ENCODE measurements around the gene B4GALNT2. TPM values are rescaled to one million over a fixed set of nuclear protein-coding genes. Genes with fewer than 3 reads are reported as not detected.
"Not testable (repeated sequence)": the region's sequence is repeated elsewhere in the genome, so short reads cannot be mapped to it uniquely, and the experiment has no call there.

The B4GALNT2 gene
- total and polyA plus RNA-seq, 2 donors (not counting 3 experiments of a cell fraction or from before 2014, with no cell fraction given): 0.11 TPM; not detected in 1

DNA sequence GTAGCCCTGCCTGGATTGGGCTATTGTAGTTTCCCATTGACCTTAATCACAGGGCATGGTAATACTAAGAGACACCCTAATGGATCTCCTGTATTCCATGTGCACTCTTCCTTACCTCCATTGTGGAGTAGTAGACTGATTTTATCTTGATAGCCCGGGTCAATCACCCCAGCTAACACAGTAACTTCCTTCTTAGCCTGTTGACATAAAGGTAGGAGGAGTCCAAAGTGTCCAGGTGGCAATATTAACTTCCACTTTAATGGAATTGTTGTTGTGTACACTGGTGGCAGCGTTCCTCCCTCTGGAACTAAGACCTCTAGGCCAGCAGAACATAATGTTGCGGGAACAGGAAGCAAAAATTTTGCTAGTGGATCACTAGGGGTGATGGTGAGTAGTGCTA is 13.1 kb downstream of the B4GALNT2 start:
- H3K4me3 ChIP-seq (replicated peaks in 1 of 3; ENCODE audit: insufficient read depth in 1 of 3, low read depth in 1 of 3, low read length in 3 of 3); intact Hi-C loops (cut with micrococcal nuclease); H3K4me1 ChIP-seq (ENCODE audit: control insufficient read depth, extremely low read depth, insufficient read depth, low read length); dilution Hi-C loops (cut with MboI; ENCODE audit: extremely low pct_ligation_motif_present, low sequenced_read_pairs); H2AFZ ChIP-seq (ENCODE audit: low read depth, low read length); H3K9ac ChIP-seq (replicated peaks; ENCODE audit: extremely low read depth, insufficient read depth, low read length); H3K9me1 ChIP-seq (replicated peaks; ENCODE audit: control insufficient read depth, extremely low read depth, insufficient read depth, low read length); H3K36me3 ChIP-seq (ENCODE audit: control insufficient read depth in 2 of 2, extremely low read depth in 1 of 2, insufficient read depth in 2 of 2, low read length in 2 of 2); POLR2A ChIA-PET; BruUV-seq (replicated peaks); FAIRE-seq; DNase-seq (ENCODE audit: low read depth, low spot score); H3K79me2 ChIP-seq (ENCODE audit: control insufficient read depth, insufficient read depth, low read length); H3K27ac ChIP-seq (ENCODE audit: insufficient read depth, low read depth, low read length); H3K9me3 ChIP-seq (replicated peaks; ENCODE audit: control insufficient read depth, insufficient read depth, low read length); H4K20me1 ChIP-seq (replicated peaks; ENCODE audit: control insufficient read depth, extremely low read depth, insufficient read depth, low read length); H3K4me2 ChIP-seq (ENCODE audit: insufficient read depth, low read length); H3K27me3 ChIP-seq (ENCODE audit: control insufficient read depth in 2 of 2, insufficient read depth in 2 of 2, low read length in 2 of 2): not testable (repeated sequence)
- CTCF ChIA-PET: interaction anchor here (1.8 kb wide), 1 partner anchor 15 kb away, joined by 4 read pairs; no protein-coding TSS in a partner anchor

DNA sequence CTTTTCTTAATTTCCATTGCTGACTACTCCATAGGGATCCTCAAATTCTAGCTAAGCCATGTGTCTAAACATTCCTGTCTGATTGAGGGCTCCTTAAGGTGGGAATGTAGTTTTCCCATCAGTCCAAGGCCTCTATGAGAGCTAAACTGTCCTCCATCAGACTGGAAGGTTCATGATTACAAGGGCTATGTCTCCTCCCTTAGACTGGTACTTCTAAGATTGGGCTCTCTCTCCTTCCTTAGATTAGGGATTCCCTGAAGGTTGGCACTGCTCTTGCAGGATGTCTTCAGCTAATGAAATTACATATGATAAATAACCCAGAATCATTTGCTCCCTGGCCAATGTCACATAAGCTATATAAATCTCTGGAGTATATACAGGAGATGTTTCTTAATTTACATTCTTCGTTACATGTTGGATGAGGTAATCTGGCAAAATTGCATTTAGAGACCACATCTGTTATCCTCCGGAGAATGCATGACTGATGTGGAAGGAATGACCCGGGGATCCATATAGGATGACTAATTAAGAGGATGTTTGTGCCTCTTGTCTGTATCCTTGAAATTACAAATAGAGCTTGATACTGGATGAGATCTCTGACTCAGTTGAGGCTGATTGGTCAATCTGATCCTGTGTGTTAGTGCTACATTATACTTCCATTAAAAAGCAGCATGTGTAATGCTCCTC is 14.2 kb downstream of the B4GALNT2 start:
- no peaks in the 10 kb centered on the region for H3K9me3 ChIP-seq (replicated peaks; ENCODE audit: control insufficient read depth, insufficient read depth, low read length)
- peak overlapping the region; percentile 83 for H2AFZ ChIP-seq (ENCODE audit: low read depth, low read length)
- FAIRE-seq (peak; percentile 84), DNase-seq (ENCODE audit: low read depth, low spot score) (peak; percentile 90)
- H3K27me3 ChIP-seq (ENCODE audit: control insufficient read depth in 2 of 2, insufficient read depth in 2 of 2, low read length in 2 of 2): peaks cover 0 to under 1% of the 10 kb centered on the region in 2 experiments
- no peak overlapping the region for H3K4me3 ChIP-seq (replicated peaks in 1 of 3; ENCODE audit: insufficient read depth in 1 of 3, low read depth in 1 of 3, low read length in 3 of 3)
- intact Hi-C loops (cut with micrococcal nuclease) (no loop called here), dilution Hi-C loops (cut with MboI; ENCODE audit: extremely low pct_ligation_motif_present, low sequenced_read_pairs) (no loop called here)
- CTCF ChIA-PET: interaction anchor here (1.8 kb wide), 1 partner anchor 16 kb away, joined by 4 read pairs; no protein-coding TSS in a partner anchor
- TF ChIP-seq MYC (IDR thresholded peaks at IDR 0.05; ENCODE audit: low read depth, low read length) (no peak), EZH2 (IDR thresholded peaks at IDR 0.05; ENCODE audit: borderline replicate concordance, low read depth, low read length, severe bottlenecking) (no peak), FOS (IDR thresholded peaks at IDR 0.05; ENCODE audit: borderline replicate concordance, insufficient read depth, low read length) (peak; percentile 92), POLR2AphosphoS5 (IDR thresholded peaks at IDR 0.05; ENCODE audit: insufficient read depth, low read depth, low read length) (peak; percentile 57), GATA2 (IDR thresholded peaks at IDR 0.05; ENCODE audit: insufficient read depth, insufficient read length, low read depth, low read length) (no peak), JUN (IDR thresholded peaks at IDR 0.05; ENCODE audit: borderline replicate concordance, insufficient read depth, insufficient read length, low read depth) (peak; percentile 95), POLR2A (IDR thresholded peaks at IDR 0.05; ENCODE audit: low read depth, low read length) (no peak)
- TF ChIP-seq, protein P1, sequence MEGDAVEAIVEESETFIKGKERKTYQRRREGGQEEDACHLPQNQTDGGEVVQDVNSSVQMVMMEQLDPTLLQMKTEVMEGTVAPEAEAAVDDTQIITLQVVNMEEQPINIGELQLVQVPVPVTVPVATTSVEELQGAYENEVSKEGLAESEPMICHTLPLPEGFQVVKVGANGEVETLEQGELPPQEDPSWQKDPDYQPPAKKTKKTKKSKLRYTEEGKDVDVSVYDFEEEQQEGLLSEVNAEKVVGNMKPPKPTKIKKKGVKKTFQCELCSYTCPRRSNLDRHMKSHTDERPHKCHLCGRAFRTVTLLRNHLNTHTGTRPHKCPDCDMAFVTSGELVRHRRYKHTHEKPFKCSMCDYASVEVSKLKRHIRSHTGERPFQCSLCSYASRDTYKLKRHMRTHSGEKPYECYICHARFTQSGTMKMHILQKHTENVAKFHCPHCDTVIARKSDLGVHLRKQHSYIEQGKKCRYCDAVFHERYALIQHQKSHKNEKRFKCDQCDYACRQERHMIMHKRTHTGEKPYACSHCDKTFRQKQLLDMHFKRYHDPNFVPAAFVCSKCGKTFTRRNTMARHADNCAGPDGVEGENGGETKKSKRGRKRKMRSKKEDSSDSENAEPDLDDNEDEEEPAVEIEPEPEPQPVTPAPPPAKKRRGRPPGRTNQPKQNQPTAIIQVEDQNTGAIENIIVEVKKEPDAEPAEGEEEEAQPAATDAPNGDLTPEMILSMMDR (IDR thresholded peaks at IDR 0.05; ENCODE audit: extremely low read depth in 1 of 2, insufficient read depth in 1 of 2, low read depth in 1 of 2, low read length in 2 of 2): no peak
- TF ChIP-seq, protein P2, sequence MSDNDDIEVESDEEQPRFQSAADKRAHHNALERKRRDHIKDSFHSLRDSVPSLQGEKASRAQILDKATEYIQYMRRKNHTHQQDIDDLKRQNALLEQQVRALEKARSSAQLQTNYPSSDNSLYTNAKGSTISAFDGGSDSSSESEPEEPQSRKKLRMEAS (IDR thresholded peaks at IDR 0.05; ENCODE audit: insufficient read depth, insufficient read length): no peak
- H3K79me2 ChIP-seq (ENCODE audit: control insufficient read depth, insufficient read depth, low read length): no peaks in the 10 kb centered on the region
- BruUV-seq (replicated peaks): TSS peak; percentile 94
- no peaks in the 10 kb centered on the region for H3K36me3 ChIP-seq (ENCODE audit: control insufficient read depth in 2 of 2, extremely low read depth in 1 of 2, insufficient read depth in 2 of 2, low read length in 2 of 2)
- peaks cover 5% of the 10 kb centered on the region for H3K4me1 ChIP-seq (ENCODE audit: control insufficient read depth, extremely low read depth, insufficient read depth, low read length)
- H3K4me2 ChIP-seq (ENCODE audit: insufficient read depth, low read length): peak overlapping the region; percentile 39
- H4K20me1 ChIP-seq (replicated peaks; ENCODE audit: control insufficient read depth, extremely low read depth, insufficient read depth, low read length): no peaks in the 10 kb centered on the region
- H3K27ac ChIP-seq (ENCODE audit: insufficient read depth, low read depth, low read length): peak overlapping the region; percentile 91
- peak overlapping the region; percentile 68 for H3K9ac ChIP-seq (replicated peaks; ENCODE audit: extremely low read depth, insufficient read depth, low read length)
- POLR2A ChIA-PET: interaction anchor here (1.1 kb wide), 1 partner anchor 111 kb away, joined by 3 read pairs; no protein-coding TSS in a partner anchor
- no peaks in the 10 kb centered on the region for H3K9me1 ChIP-seq (replicated peaks; ENCODE audit: control insufficient read depth, extremely low read depth, insufficient read depth, low read length)

All from endothelial cell of umbilical vein (primary cell).